K562 (cell line): ENCODE results near the gene GP1BB. TPM values are rescaled to one million over a fixed set of nuclear protein-coding genes. Genes with fewer than 3 reads are reported as not detected.

Experiments
- PCBP2 ChIP-seq: fragments of 200-400 bp; formaldehyde crosslinking; IDR thresholded peaks from 2 replicates; pipeline ENCODE4 v1.6.1; 2018; ENCODE audit warnings: low read length, low read depth, mild to moderate bottlenecking, moderate library complexity; ENCODE audit not compliant: poor library complexity, severe bottlenecking
- SAFB ChIP-seq: fragments of 200-400 bp; formaldehyde crosslinking; IDR thresholded peaks from 2 replicates; pipeline ENCODE4 v1.6.1; 2017; ENCODE audit warnings: low read depth, low read length, borderline replicate concordance
- ZBTB40 ChIP-seq, 2 experiments: fragments of 450-650 bp in 1 of 2; sonication (generic) in 1 of 2; formaldehyde crosslinking in 1 of 2; IDR thresholded peaks; 2 replicates each; pipeline versions ENCODE4 v1.7.1 to v1.9.0; 2016 to 2022; ENCODE audit warnings: inconsistent platforms in 1 of 2, mild to moderate bottlenecking in 1 of 2, missing genetic modification reagents in 1 of 2
- polyA plus RNA-seq, 8 experiments: library from polyadenylated mRNA; depleted of rRNA in 4 of 8; stranded (reverse) in 5 of 8; unstranded in 3 of 8; fragments of >200 nt; fragmentation: Nextera tagmentation in 2 of 8; fragmentation: Illumina TruSeq in 1 of 8; extraction: Ambion mirVana in 2 of 8; extraction: Trizol in 1 of 8; gene quantifications; 2 replicates each; pipeline versions ENCODE4 v1.2.1 to v1.2.3, GENCODE V29; 2011 to 2014; ENCODE audit warnings: inconsistent platforms in 1 of 8, missing spikeins in 1 of 8
- total RNA-seq, 7 experiments: library from RNA; depleted of rRNA in 6 of 7; stranded (reverse); fragments of >200 nt in 6 of 7; fragmentation: Illumina TruSeq in 2 of 7; extraction: Trizol in 2 of 7; gene quantifications; 2 replicates each; pipeline versions ENCODE4 v1.2.1 to v1.2.3, GENCODE V29; 2011 to 2021; ENCODE audit warnings: low replicate concordance in 1 of 7

The GP1BB gene
- total and polyA plus RNA-seq, 9 of the 15 experiments (the other 6 are each of a cell fraction or from before 2014, with no cell fraction given), result 0.69 to 162 (median 2.8) TPM

GRCh38 chr22:19763458-19764298 is 40.3 kb downstream of the GP1BB start (continued):
- TF ChIP-seq ZBTB40 (IDR thresholded peaks at IDR 0.05) (no peak), ZBTB40 (CRISPR knock-in tag; IDR thresholded peaks at IDR 0.05) (peak; percentile 29; the same call in 1 of the 2 replicates), SAFB (no peak), PCBP2 (no peak)
